ENCODE data around the gene ABLIM1. TPM values are rescaled to one million over a fixed set of nuclear protein-coding genes. Genes with fewer than 3 reads are reported as not detected.

The ABLIM1 gene
- total and polyA plus RNA-seq, 4 donors, result 13.6 to 117 (median 35.1) TPM

- 67 to 78% methylated on average over 14 of the region's 14 CpGs for WGBS, 2 donors
- H3K9me3 ChIP-seq (ENCODE audit: control insufficient read depth, low read length), result no peaks in the 10 kb centered on the region
- H3K36me3 ChIP-seq (ENCODE audit: control insufficient read depth in 1 of 2, insufficient read depth in 2 of 2, low read length in 1 of 2), result no peaks in the 10 kb centered on the region
- H3K4me1 ChIP-seq (ENCODE audit: control insufficient read depth in 1 of 2, insufficient read depth in 2 of 2, low read length in 2 of 2), result no peaks in the 10 kb centered on the region
- intact Hi-C loops (cut with DNase I), result no loop called here
- H3K27ac ChIP-seq (ENCODE audit: low read depth in 1 of 2, low read length in 2 of 2), result no peak overlapping the region
- no peaks in the 10 kb centered on the region for H3K27me3 ChIP-seq (ENCODE audit: control insufficient read depth in 1 of 2, insufficient read depth in 2 of 2, low read length in 1 of 2)
- DNase-seq (no peak), ATAC-seq (ENCODE audit: low FRiP score) (no peak)
- H3K4me3 ChIP-seq (ENCODE audit: low read length in 2 of 2), result no peak overlapping the region
These were observed 140.5 kb downstream of the ABLIM1 start for GRCh38 chr10:114517368-114518250.

GRCh38 chr10:114516356-114516755, 141.7 kb downstream of the ABLIM1 start:
- ATAC-seq (ENCODE audit: low FRiP score), result no peak
- Histone ChIP-seq H3K27me3 (ENCODE audit: control insufficient read depth in 1 of 2, insufficient read depth in 2 of 2, low read length in 1 of 2) (no peaks in the 10 kb centered on the region), H3K4me3 (ENCODE audit: low read length in 2 of 2) (no peak overlapping the region), H3K4me1 (ENCODE audit: control insufficient read depth in 1 of 2, insufficient read depth in 2 of 2, low read length in 2 of 2) (no peaks in the 10 kb centered on the region), H3K36me3 (ENCODE audit: control insufficient read depth in 1 of 2, insufficient read depth in 2 of 2, low read length in 1 of 2) (no peaks in the 10 kb centered on the region), H3K9me3 (ENCODE audit: control insufficient read depth, low read length) (no peaks in the 10 kb centered on the region), H3K27ac (ENCODE audit: low read depth in 1 of 2, low read length in 2 of 2) (no peak overlapping the region)
- intact Hi-C loops (cut with DNase I), result no loop called here
- DNase-seq, result no peak
- WGBS, 2 donors, result 76 to 83% methylated on average over 3 of the region's 3 CpGs

GRCh38 chr10:114515298-114515914, 142.7 kb downstream of the ABLIM1 start:
- no peak overlapping the region for H3K4me3 ChIP-seq (ENCODE audit: low read length in 2 of 2)
- ATAC-seq (ENCODE audit: low FRiP score) (no peak), DNase-seq (no peak)
- no peaks in the 10 kb centered on the region for H3K36me3 ChIP-seq (ENCODE audit: control insufficient read depth in 1 of 2, insufficient read depth in 2 of 2, low read length in 1 of 2)
- no peaks in the 10 kb centered on the region for H3K4me1 ChIP-seq (ENCODE audit: control insufficient read depth in 1 of 2, insufficient read depth in 2 of 2, low read length in 2 of 2)
- no peaks in the 10 kb centered on the region for H3K9me3 ChIP-seq (ENCODE audit: control insufficient read depth, low read length)
- intact Hi-C loops (cut with DNase I), result no loop called here
- H3K27me3 ChIP-seq (ENCODE audit: control insufficient read depth in 1 of 2, insufficient read depth in 2 of 2, low read length in 1 of 2), result no peaks in the 10 kb centered on the region
- 77 to 86% methylated on average over 6 of the region's 6 CpGs for WGBS, 2 donors
- H3K27ac ChIP-seq (ENCODE audit: low read depth in 1 of 2, low read length in 2 of 2), result no peak overlapping the region

GRCh38 chr10:114513381-114513792, 144.7 kb downstream of the ABLIM1 start:
- no peak for DNase-seq
- no peaks in the 10 kb centered on the region for H3K4me1 ChIP-seq (ENCODE audit: control insufficient read depth in 1 of 2, insufficient read depth in 2 of 2, low read length in 2 of 2)
- H3K27me3 ChIP-seq (ENCODE audit: control insufficient read depth in 1 of 2, insufficient read depth in 2 of 2, low read length in 1 of 2), result no peaks in the 10 kb centered on the region
- intact Hi-C loops (cut with DNase I), result no loop called here
- no peak overlapping the region for H3K27ac ChIP-seq (ENCODE audit: low read depth in 1 of 2, low read length in 2 of 2)
- H3K36me3 ChIP-seq (ENCODE audit: control insufficient read depth in 1 of 2, insufficient read depth in 2 of 2, low read length in 1 of 2), result no peaks in the 10 kb centered on the region
- WGBS, 2 donors, result 57 to 67% methylated on average over 5 of the region's 5 CpGs
- H3K9me3 ChIP-seq (ENCODE audit: control insufficient read depth, low read length), result no peaks in the 10 kb centered on the region
- ATAC-seq (ENCODE audit: low FRiP score), result no peak
- H3K4me3 ChIP-seq (ENCODE audit: low read length in 2 of 2), result no peak overlapping the region

GRCh38 chr10:114511881-114512280, 146.2 kb downstream of the ABLIM1 start:
- no peak for ATAC-seq (ENCODE audit: low FRiP score)
- Histone ChIP-seq H3K9me3 (ENCODE audit: control insufficient read depth, low read length) (no peaks in the 10 kb centered on the region), H3K4me3 (ENCODE audit: low read length in 2 of 2) (no peak overlapping the region), H3K36me3 (ENCODE audit: control insufficient read depth in 1 of 2, insufficient read depth in 2 of 2, low read length in 1 of 2) (no peaks in the 10 kb centered on the region), H3K4me1 (ENCODE audit: control insufficient read depth in 1 of 2, insufficient read depth in 2 of 2, low read length in 2 of 2) (peaks cover 0 to 4% of the 10 kb centered on the region in 2 donors), H3K27me3 (ENCODE audit: control insufficient read depth in 1 of 2, insufficient read depth in 2 of 2, low read length in 1 of 2) (no peaks in the 10 kb centered on the region), H3K27ac (ENCODE audit: low read depth in 1 of 2, low read length in 2 of 2) (no peak overlapping the region)
- 90 to 91% methylated on average over 5 of the region's 5 CpGs for WGBS, 2 donors
- no peak for DNase-seq
- intact Hi-C loops (cut with DNase I), result no loop called here

GRCh38 chr10:114508376-114508775, 149.7 kb downstream of the ABLIM1 start:
- H3K9me3 ChIP-seq (ENCODE audit: control insufficient read depth, low read length), result no peaks in the 10 kb centered on the region
- WGBS, 2 donors, result 24 to 37% methylated on average over 3 of the region's 3 CpGs
- H3K27ac ChIP-seq (ENCODE audit: low read depth in 1 of 2, low read length in 2 of 2), result no peak overlapping the region
- DNase-seq (no peak), ATAC-seq (ENCODE audit: low FRiP score) (no peak)
- no peak overlapping the region for H3K4me3 ChIP-seq (ENCODE audit: low read length in 2 of 2)
- no peaks in the 10 kb centered on the region for H3K36me3 ChIP-seq (ENCODE audit: control insufficient read depth in 1 of 2, insufficient read depth in 2 of 2, low read length in 1 of 2)
- H3K4me1 ChIP-seq (ENCODE audit: control insufficient read depth in 1 of 2, insufficient read depth in 2 of 2, low read length in 2 of 2), result peaks cover 0 to 7% of the 10 kb centered on the region in 2 donors
- intact Hi-C loops (cut with DNase I), result no loop called here
- no peaks in the 10 kb centered on the region for H3K27me3 ChIP-seq (ENCODE audit: control insufficient read depth in 1 of 2, insufficient read depth in 2 of 2, low read length in 1 of 2)

- no peak for ATAC-seq (ENCODE audit: low FRiP score)
- no peak overlapping the region for H3K27ac ChIP-seq (ENCODE audit: low read depth in 1 of 2, low read length in 2 of 2)
- H3K4me1 ChIP-seq (ENCODE audit: control insufficient read depth in 1 of 2, insufficient read depth in 2 of 2, low read length in 2 of 2), result peaks cover 0 to 7% of the 10 kb centered on the region in 2 donors
- DNase-seq, result no peak
- no peak overlapping the region for H3K4me3 ChIP-seq (ENCODE audit: low read length in 2 of 2)
- no peaks in the 10 kb centered on the region for H3K9me3 ChIP-seq (ENCODE audit: control insufficient read depth, low read length)
- H3K27me3 ChIP-seq (ENCODE audit: control insufficient read depth in 1 of 2, insufficient read depth in 2 of 2, low read length in 1 of 2), result no peaks in the 10 kb centered on the region
- WGBS, 2 donors, result 7 to 12% methylated on average over 4 of the region's 4 CpGs
- intact Hi-C loops (cut with DNase I), result no loop called here
- H3K36me3 ChIP-seq (ENCODE audit: control insufficient read depth in 1 of 2, insufficient read depth in 2 of 2, low read length in 1 of 2), result no peaks in the 10 kb centered on the region
These were observed 150.6 kb downstream of the ABLIM1 start for GRCh38 chr10:114507449-114507848.

GRCh38 chr10:114506871-114507385, 151.1 kb downstream of the ABLIM1 start:
- Histone ChIP-seq H3K27me3 (ENCODE audit: control insufficient read depth in 1 of 2, insufficient read depth in 2 of 2, low read length in 1 of 2) (no peaks in the 10 kb centered on the region), H3K36me3 (ENCODE audit: control insufficient read depth in 1 of 2, insufficient read depth in 2 of 2, low read length in 1 of 2) (no peaks in the 10 kb centered on the region), H3K4me3 (ENCODE audit: low read length in 2 of 2) (no peak overlapping the region), H3K9me3 (ENCODE audit: control insufficient read depth, low read length) (no peaks in the 10 kb centered on the region), H3K27ac (ENCODE audit: low read depth in 1 of 2, low read length in 2 of 2) (no peak overlapping the region), H3K4me1 (ENCODE audit: control insufficient read depth in 1 of 2, insufficient read depth in 2 of 2, low read length in 2 of 2) (peaks cover 0 to 7% of the 10 kb centered on the region in 2 donors)
- intact Hi-C loops (cut with DNase I), result no loop called here
- no peak for DNase-seq
- no peak for ATAC-seq (ENCODE audit: low FRiP score)
- 8 to 15% methylated on average over 3 of the region's 3 CpGs for WGBS, 2 donors

Measured in aorta (tissue), 5 donors.